Activated naive CD4-positive, alpha-beta T cell treated with anti-CD3 and anti-CD28 coated beads, Interleukin-2, amount 50 U/mL, for 72 hours (primary cell): Measurements from ENCODE around the gene TMEM235. TPM values are rescaled to one million over a fixed set of nuclear protein-coding genes. Genes with fewer than 3 reads are reported as not detected.
A peak's percentile ranks its signal among the peaks of the same experiment; 100 is the strongest.

Experiments
- ATAC-seq, 2 donors: fragments of 150-1000 bp; cut with Tn5 transposase; 2 replicates each; pipeline ENCODE4 v1.10.0; 2021; ENCODE audit warnings: mild to moderate bottlenecking in 2 of 2, moderate library complexity in 2 of 2
- DNase-seq, 2 donors: peaks; one replicate each; pipeline ENCODE4 v3.0.0; 2021 to 2022; ENCODE audit warnings: low spot score in 2 of 2
- H3K27ac Mint-ChIP-seq, 2 donors: one replicate each; pipeline ENCODE4 v1.8.0; 2022; ENCODE audit warnings: mild to moderate bottlenecking in 2 of 2, mixed read lengths in 2 of 2
- H3K36me3 Mint-ChIP-seq, 2 donors: one replicate each; pipeline ENCODE4 v1.8.0; 2022; ENCODE audit warnings: mixed read lengths in 2 of 2
- H3K9me3 Mint-ChIP-seq, 2 donors: one replicate each; pipeline ENCODE4 v1.8.0; 2022; ENCODE audit warnings: mixed read lengths in 2 of 2
- total RNA-seq, 2 donors: library from RNA; stranded (reverse); gene quantifications; one replicate each; pipeline ENCODE4 v1.2.3, GENCODE V29; 2022

Gene TMEM235
- total RNA-seq, 2 donors from 2014 or later, result not detected

DNA sequence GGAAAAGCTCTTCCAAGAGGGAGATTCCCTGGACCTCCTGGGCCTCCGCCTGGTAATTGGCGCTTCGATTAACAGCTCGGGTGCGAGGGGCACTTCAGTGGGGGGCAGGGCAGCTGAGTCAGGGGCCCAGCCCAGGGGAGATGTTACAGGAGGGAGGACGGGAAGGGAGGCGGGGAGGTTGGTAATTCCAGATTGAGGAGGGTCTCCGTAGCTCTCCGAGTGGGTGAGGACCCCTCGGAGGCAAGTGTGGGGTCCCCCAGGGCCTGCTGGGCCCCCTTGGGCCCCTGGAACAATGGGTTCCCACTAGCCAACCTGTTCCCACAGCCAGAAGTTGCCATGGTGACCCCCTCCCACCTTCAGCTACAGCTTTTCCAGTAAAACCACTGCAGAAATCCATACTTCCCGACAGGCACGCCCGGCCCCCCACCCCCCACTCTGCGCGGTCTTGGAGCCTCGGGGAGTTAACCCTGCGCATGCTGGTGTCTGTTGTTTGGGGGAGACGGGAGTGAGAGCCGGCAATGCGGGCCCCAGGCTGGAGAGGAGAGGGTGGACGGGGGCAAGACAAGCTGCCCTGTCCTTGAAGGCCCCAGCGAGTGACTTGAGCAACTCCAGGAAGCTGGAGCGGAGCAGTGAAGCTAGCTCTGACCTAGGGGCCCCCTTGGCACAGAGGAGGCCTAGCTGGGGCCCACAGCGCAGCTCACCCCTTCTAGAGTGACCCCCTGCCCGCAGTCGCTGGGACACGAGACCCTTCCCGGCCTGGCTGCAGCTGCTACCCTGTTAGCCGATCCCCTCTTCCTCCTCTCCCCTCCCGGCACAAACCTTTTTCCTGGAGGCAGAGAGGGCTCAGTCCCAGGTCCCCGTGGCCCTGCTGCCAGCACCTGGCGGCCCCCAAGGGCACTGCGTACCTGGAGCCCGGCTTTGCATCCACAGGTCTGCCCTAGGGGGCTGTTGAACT lies 37.8 kb downstream of the TMEM235 start:
- ATAC-seq, result no peak
- DNase-seq, result no peak
- H3K36me3 Mint-ChIP-seq, result no peaks in the 10 kb centered on the region
- no peak overlapping the region for H3K27ac Mint-ChIP-seq
- no peaks in the 10 kb centered on the region for H3K9me3 Mint-ChIP-seq

GRCh38 chr17:78269955-78270381 lies 38.5 kb downstream of the TMEM235 start:
- no peaks in the 10 kb centered on the region for H3K36me3 Mint-ChIP-seq
- H3K9me3 Mint-ChIP-seq, result no peaks in the 10 kb centered on the region
- H3K27ac Mint-ChIP-seq, result no peak overlapping the region
- DNase-seq, result no peak
- no peak for ATAC-seq

DNA sequence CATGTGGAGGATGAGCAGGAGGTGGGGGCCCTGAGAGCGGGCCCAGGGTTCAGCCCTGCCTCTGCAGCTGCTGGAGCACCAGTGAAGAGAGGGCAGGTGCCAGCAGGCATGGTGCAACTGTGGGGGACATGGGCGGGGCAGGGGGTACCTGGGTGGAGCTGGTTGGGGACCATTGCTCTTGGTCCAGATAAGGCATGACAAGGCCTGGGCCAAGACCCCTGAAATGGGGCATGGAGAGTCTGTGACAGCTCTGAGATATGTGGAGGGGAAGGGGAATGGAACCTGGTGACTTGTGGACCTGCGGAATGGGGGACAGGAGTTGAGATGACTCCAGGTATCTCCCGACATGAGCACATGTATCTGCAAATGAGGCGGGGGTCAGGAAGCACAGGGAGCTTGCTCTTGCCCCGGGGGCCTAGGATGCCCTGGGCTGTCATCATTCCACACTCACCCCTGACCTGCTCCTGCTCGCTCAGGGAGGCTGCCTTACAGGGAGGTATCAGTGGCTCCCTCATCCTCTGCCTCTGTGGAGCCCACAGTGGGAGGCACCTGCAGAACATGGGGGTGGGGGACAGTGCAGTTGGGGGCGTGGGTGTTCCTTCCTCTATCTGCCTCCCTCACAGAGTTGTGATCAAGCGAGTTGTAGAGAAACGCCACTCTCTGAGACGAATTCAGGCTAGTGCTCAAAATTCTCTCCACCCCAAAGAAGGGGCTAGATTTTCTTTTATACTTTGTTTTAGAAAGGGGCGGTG lies 40.2 kb downstream of the TMEM235 start:
- Mint-ChIP-seq H3K27ac (peak overlapping the region; percentile 68 to 82), H3K9me3 (no peaks in the 10 kb centered on the region), H3K36me3 (no peaks in the 10 kb centered on the region)
- DNase-seq (no peak), ATAC-seq (no peak)

- H3K27ac Mint-ChIP-seq, result peak overlapping the region in 1 of 2 donors; percentile 68
- ATAC-seq (peak; percentile 76 to 92), DNase-seq (peak in 1 of 2 donors; percentile 41)
- no peaks in the 10 kb centered on the region for H3K9me3 Mint-ChIP-seq
- H3K36me3 Mint-ChIP-seq, result no peaks in the 10 kb centered on the region
Observed at GRCh38 chr17:78272181-78272913, 40.9 kb downstream of the TMEM235 start.

DNA sequence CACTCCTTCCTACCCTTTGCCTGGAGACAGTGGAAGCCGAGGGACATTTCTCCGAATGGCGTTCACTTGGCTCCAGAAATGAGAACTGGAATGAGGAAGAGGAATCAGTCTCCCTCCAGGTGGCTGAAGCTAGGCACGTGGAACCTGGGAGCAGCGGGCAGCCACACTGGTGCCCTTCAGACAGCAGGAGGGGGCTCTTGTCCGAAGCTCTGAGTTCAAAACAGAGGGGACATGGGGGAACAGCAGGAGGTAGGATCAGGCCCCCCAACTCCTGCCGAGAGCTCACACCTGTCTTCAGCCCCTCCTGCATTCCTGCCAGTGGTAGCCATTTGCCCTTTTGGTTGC lies 41.5 kb downstream of the TMEM235 start:
- no peaks in the 10 kb centered on the region for H3K9me3 Mint-ChIP-seq
- H3K27ac Mint-ChIP-seq, result peak overlapping the region in 1 of 2 donors; percentile 68
- no peaks in the 10 kb centered on the region for H3K36me3 Mint-ChIP-seq
- DNase-seq (no peak), ATAC-seq (no peak)

- ATAC-seq, result no peak
- Mint-ChIP-seq H3K27ac (no peak overlapping the region), H3K36me3 (no peaks in the 10 kb centered on the region), H3K9me3 (no peaks in the 10 kb centered on the region)
- no peak for DNase-seq
Observed at GRCh38 chr17:78273813-78274212, 42.4 kb downstream of the TMEM235 start.

- no peaks in the 10 kb centered on the region for H3K36me3 Mint-ChIP-seq
- no peak for DNase-seq
- ATAC-seq, result no peak
- H3K9me3 Mint-ChIP-seq, result no peaks in the 10 kb centered on the region
- H3K27ac Mint-ChIP-seq, result no peak overlapping the region
Observed at GRCh38 chr17:78275355-78275754, 43.9 kb downstream of the TMEM235 start.

DNA sequence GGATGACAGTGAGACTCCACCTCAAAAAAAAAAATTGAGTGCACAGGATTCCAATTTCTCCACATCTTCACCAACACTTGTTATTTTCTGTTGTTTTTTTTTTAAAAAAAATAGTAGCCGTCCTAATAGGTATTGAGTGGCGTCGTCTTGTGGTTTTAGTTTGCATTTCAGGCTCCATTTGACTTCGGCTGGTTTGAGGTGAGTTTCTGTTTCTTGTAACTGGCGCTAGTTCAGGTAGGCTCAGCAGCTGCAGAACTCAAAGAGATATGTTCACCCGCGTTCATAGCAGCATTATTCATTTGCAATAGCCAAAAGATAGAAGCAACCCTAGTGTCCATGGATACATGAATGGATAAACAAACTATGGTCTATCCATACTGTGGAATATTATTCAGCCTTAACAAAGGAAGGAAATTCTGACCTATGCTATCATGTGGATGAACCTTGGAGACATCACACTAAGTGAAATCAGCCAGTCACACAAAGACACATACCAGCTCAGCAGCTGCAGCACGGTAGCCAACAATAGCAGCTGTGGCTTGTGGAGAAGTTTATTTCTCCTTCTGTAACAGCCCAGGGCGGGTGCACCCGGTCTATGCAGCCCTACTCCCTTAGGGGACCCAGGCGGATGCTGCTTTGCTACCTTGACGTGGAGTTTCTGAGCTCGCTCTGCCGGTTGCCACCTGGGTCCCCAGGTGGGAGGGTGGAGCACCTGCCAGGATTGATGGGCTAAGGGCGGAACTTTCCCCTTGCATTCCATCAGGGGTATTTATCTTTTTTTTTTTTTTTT lies 44.9 kb downstream of the TMEM235 start:
- no peaks in the 10 kb centered on the region for H3K9me3 Mint-ChIP-seq
- peak; percentile 16 to 65 for ATAC-seq
- DNase-seq, result no peak
- no peak overlapping the region for H3K27ac Mint-ChIP-seq
- H3K36me3 Mint-ChIP-seq, result no peaks in the 10 kb centered on the region

DNA sequence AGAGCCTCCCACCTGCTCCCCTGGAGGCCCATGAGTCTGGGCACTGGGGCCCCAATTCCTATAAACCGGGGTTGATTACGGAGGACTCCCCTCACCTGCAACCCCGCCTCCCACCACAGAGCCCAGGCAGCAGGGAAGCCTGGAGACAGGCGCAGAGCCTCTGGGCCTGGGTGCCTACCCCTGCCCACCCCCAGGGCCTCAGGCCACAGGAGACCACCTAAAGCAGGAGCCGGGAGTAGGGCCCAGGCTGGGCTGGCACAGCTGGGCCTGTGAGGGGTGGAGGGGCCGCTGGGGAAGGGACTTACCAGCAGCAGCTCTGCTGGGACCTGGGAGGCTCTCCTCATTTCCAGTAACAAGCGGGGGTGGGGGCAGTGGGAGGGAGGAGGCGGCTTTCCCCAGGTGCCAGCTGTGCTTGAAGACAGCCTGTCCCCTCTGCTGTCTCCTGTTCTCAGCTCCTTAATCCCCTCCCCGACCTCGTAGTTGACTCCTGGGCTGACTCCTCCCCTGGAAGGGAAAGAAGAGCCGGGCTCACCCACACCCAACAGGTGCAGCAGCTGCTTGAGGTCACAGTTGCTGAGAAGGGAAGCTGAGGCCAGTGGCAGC lies 46.8 kb downstream of the TMEM235 start:
- Mint-ChIP-seq H3K27ac (peak overlapping the region; percentile 54 to 94), H3K9me3 (no peaks in the 10 kb centered on the region), H3K36me3 (no peaks in the 10 kb centered on the region)
- ATAC-seq, result peak in 1 of 2 donors; percentile 42
- no peak for DNase-seq

DNA sequence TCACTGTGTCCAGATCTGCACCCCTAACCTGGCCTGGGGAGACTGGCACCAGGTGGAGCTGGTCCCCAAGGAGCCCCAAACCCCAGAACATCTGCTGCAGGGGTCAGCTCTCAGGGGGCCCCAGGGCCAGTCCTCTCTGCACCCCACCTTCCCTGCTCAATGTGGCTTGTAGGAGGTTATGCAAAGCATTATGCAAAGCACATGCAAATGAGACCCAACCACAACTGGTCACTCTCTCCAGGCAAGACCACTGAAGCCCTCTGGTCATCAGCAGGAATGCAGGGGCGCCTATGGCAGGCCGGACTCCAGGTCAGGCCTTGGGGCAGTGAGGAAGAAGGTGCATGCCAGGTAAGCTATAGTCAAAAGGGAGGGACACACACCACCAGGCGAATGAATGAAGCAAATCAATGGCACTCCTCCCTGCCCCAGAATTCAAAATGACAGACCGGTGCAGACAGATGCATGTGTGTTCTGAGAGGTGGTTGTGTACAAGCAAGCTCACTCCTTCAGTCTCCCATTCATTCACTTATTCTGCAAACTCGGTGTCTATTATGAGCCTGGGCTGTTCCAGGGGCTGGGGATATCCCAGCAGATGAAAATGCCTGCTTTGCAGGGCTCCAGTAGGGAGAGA lies 48.0 kb downstream of the TMEM235 start:
- ATAC-seq (no peak), DNase-seq (no peak)
- no peaks in the 10 kb centered on the region for H3K9me3 Mint-ChIP-seq
- H3K36me3 Mint-ChIP-seq, result no peaks in the 10 kb centered on the region
- peak overlapping the region in 1 of 2 donors; percentile 40 for H3K27ac Mint-ChIP-seq

- Mint-ChIP-seq H3K27ac (no peak overlapping the region), H3K36me3 (no peaks in the 10 kb centered on the region), H3K9me3 (no peaks in the 10 kb centered on the region)
- no peak for ATAC-seq
- DNase-seq, result no peak
Observed at GRCh38 chr17:78281249-78281845, 49.9 kb downstream of the TMEM235 start.

DNA sequence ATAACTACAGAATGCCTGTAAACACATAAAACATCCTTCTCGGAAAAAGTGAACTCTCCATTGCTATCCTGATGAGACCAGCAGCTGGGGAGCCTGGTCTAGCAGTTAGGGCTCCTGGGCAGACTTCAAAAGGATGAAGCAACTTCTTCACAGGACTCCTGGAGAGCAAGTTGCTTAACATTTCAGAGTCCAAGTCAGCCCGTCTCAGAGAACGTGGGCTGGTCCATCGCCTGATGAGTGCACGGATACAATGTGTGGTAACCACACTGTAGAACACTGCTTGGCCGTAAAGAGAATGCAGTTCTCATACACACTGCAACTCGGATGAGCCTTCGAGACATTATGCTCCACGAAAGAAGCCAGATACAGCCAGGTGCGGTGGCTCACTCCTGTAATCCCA lies 52.7 kb downstream of the TMEM235 start:
- ATAC-seq, result no peak
- Mint-ChIP-seq H3K9me3 (no peaks in the 10 kb centered on the region), H3K27ac (no peak overlapping the region)

DNA sequence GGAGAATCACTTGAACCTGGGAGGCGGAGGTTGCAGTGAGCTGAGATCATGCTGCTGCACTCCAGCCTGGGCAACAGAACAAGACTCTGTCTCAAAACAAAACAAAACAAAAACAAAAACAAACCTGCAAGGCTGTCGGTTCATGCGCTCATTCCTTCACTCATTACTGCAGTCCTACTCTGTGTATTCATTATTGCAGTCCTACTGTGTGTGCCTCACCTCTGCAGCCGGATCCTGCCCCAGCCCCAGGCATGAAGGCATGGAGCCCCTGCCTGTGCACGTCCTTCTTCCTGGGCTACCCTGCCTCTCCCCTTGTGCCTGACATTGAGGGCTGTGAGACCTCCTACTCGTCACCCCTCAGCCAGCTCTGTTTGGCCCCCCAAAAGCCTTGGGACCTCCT lies 57.6 kb downstream of the TMEM235 start:
- ATAC-seq (no peak), DNase-seq (no peak)
- Mint-ChIP-seq H3K27ac (no peak overlapping the region), H3K36me3 (no peaks in the 10 kb centered on the region), H3K9me3 (no peaks in the 10 kb centered on the region)

More for the DNA sequence above, 52.7 kb downstream of the TMEM235 start:
- DNase-seq, result no peak
- H3K36me3 Mint-ChIP-seq, result no peaks in the 10 kb centered on the region

DNA sequence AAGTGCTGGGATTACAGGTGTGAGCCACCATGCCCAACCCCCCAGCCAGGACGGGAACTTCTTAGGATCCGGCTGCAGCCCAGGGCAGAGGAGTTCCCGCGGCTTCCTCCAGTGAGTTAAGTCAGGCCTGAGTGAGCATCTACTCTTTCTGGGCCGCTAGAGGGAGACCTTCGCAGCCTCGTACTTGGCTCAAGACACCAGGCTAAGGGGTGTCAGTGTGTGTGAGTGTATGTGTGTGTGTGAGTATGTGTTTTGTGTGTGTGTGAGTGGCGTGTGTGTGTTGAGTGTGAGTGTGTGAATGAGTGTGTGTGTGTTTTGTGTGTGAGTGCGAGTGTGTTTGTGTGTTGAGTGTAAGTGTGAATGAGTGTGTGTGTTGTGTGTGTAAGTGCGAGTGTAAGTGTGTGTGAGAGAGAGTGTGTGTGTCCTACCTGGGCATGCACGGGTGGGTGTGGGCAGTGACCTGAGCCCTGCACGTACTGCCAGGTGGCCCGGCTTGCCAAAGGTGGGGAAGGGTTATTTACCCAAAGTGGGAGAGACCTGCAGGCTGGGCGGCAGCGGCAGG lies 58.5 kb downstream of the TMEM235 start:
- DNase-seq, result peak; percentile 68 to 73
- H3K9me3 Mint-ChIP-seq, result no peaks in the 10 kb centered on the region
- ATAC-seq, result peak; percentile 98 to 100
- no peak overlapping the region for H3K27ac Mint-ChIP-seq
- no peaks in the 10 kb centered on the region for H3K36me3 Mint-ChIP-seq
